ENCODE measurements around the gene IQGAP1. TPM values are rescaled to one million over a fixed set of nuclear protein-coding genes. Genes with fewer than 3 reads are reported as not detected.

Gene IQGAP1
- total and polyA plus RNA-seq, 2 of the 13 experiments (the other 11 are each of a cell fraction or from before 2014, with no cell fraction given) = 29.5 to 37.9 TPM

DNA sequence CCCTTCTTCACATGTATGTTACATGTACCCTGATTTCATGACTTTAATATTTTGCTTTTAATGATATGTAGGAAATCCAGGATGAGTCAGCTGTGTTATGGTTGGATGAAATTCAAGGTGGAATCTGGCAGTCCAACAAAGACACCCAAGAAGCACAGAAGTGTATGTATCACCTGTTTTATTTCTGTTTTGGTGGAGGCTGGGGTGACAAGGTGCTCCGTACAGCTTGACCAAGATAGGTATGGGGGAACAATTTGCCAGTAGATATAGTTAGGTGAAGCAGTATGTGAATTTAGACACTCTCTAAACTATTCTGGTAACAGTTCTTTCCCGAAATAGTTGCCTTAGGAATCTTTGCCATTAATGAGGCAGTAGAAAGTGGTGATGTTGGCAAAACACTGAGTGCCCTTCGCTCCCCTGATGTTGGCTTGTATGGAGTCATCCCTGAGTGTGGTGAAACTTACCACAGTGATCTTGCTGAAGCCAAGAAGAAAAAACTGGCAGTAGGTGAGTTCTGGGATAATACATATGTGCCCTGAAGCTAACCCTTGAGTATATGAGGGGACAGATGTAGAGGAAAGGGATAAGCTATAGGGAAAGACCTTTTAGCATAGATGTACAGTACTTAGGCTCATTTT is 78.0 kb downstream of the IQGAP1 start:
- no peak overlapping the region for H3K27ac ChIP-seq (ENCODE audit: extremely low read length, insufficient read depth, low read length)
- H3K9ac ChIP-seq (ENCODE audit: insufficient read depth, low read depth, low read length) = no peak overlapping the region
- no peaks in the 10 kb centered on the region for H3K27me3 ChIP-seq (ENCODE audit: control insufficient read depth in 1 of 2, insufficient read depth in 2 of 2, low read length in 2 of 2)
- in situ Hi-C loops (cut with HindIII; ENCODE audit: extremely low pct_ligation_motif_present, low pct_unique_long_range_greater_than_20kb) = no loop called here
- H2AFZ ChIP-seq (ENCODE audit: low read length) = no peak overlapping the region
- no peaks in the 10 kb centered on the region for H4K20me1 ChIP-seq (ENCODE audit: insufficient read depth, low read length)
- FAIRE-seq (no peak), ATAC-seq (no peak), DNase-seq (ENCODE audit: low spot score) (no peak)
- ChIA-PET CTCF (ENCODE audit: low intra/inter-chr PET ratio, low total read pairs) (no interaction called here), POLR2A (no interaction called here)
- peaks cover 13% of the 10 kb centered on the region for H3K4me1 ChIP-seq (ENCODE audit: insufficient read depth, low read length)
- intact Hi-C loops (cut with micrococcal nuclease; ENCODE audit: unreplicated experiment) = no loop called here
- no peaks in the 10 kb centered on the region for H3K79me2 ChIP-seq (ENCODE audit: insufficient read depth, low read length)
- H3K36me3 ChIP-seq (replicated peaks in 1 of 2; ENCODE audit: control insufficient read depth in 1 of 2, insufficient read depth in 2 of 2, low read length in 2 of 2) = peaks cover 2 to 17% of the 10 kb centered on the region in 2 experiments; a peak in 1 of 5 replicates
- H3K9me3 ChIP-seq (ENCODE audit: low read length) = no peaks in the 10 kb centered on the region
- BruUV-seq (replicated peaks) = no TSS peak
- TF ChIP-seq MAFF (IDR thresholded peaks at IDR 0.05; ENCODE audit: low read depth, low read length) (no peak), FOXA3 (CRISPR knock-in tag; IDR thresholded peaks at IDR 0.05) (no peak), ZNF264 (CRISPR knock-in tag; IDR thresholded peaks at IDR 0.05) (no peak), SATB2 (CRISPR knock-in tag; IDR thresholded peaks at IDR 0.05) (no peak), PHF20 (CRISPR knock-in tag; IDR thresholded peaks at IDR 0.05) (no peak), ZSCAN25 (CRISPR knock-in tag; IDR thresholded peaks at IDR 0.05) (no peak), TP53 (CRISPR knock-in tag; conservative IDR thresholded peaks at IDR 0.05) (no peak), SSRP1 (CRISPR knock-in tag; IDR thresholded peaks at IDR 0.05) (no peak), AGO1 (IDR thresholded peaks at IDR 0.05; ENCODE audit: low read depth, low read length, poor library complexity, severe bottlenecking) (no peak), ZFP37 (CRISPR knock-in tag; IDR thresholded peaks at IDR 0.05; ENCODE audit: borderline replicate concordance) (no peak), ZBTB20 (CRISPR knock-in tag; IDR thresholded peaks at IDR 0.05; ENCODE audit: borderline replicate concordance, low read depth) (no peak), ETV5 (CRISPR knock-in tag; IDR thresholded peaks at IDR 0.05; ENCODE audit: borderline replicate concordance) (no peak)
- TF ChIP-seq, protein P1, sequence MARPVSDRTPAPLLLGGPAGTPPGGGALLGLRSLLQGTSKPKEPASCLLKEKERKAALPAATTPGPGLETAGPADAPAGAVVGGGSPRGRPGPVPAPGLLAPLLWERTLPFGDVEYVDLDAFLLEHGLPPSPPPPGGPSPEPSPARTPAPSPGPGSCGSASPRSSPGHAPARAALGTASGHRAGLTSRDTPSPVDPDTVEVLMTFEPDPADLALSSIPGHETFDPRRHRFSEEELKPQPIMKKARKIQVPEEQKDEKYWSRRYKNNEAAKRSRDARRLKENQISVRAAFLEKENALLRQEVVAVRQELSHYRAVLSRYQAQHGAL (CRISPR knock-in tag; IDR thresholded peaks at IDR 0.05; ENCODE audit: not compliant biosample characterization) = no peak
- TF ChIP-seq, protein P2, sequence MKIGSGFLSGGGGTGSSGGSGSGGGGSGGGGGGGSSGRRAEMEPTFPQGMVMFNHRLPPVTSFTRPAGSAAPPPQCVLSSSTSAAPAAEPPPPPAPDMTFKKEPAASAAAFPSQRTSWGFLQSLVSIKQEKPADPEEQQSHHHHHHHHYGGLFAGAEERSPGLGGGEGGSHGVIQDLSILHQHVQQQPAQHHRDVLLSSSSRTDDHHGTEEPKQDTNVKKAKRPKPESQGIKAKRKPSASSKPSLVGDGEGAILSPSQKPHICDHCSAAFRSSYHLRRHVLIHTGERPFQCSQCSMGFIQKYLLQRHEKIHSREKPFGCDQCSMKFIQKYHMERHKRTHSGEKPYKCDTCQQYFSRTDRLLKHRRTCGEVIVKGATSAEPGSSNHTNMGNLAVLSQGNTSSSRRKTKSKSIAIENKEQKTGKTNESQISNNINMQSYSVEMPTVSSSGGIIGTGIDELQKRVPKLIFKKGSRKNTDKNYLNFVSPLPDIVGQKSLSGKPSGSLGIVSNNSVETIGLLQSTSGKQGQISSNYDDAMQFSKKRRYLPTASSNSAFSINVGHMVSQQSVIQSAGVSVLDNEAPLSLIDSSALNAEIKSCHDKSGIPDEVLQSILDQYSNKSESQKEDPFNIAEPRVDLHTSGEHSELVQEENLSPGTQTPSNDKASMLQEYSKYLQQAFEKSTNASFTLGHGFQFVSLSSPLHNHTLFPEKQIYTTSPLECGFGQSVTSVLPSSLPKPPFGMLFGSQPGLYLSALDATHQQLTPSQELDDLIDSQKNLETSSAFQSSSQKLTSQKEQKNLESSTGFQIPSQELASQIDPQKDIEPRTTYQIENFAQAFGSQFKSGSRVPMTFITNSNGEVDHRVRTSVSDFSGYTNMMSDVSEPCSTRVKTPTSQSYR (CRISPR knock-in tag; IDR thresholded peaks at IDR 0.05; ENCODE audit: borderline replicate concordance) = no peak
- TF ChIP-seq, protein P3, sequence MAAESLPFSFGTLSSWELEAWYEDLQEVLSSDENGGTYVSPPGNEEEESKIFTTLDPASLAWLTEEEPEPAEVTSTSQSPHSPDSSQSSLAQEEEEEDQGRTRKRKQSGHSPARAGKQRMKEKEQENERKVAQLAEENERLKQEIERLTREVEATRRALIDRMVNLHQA (CRISPR knock-in tag; IDR thresholded peaks at IDR 0.05) = no peak
- TF ChIP-seq, protein P4, sequence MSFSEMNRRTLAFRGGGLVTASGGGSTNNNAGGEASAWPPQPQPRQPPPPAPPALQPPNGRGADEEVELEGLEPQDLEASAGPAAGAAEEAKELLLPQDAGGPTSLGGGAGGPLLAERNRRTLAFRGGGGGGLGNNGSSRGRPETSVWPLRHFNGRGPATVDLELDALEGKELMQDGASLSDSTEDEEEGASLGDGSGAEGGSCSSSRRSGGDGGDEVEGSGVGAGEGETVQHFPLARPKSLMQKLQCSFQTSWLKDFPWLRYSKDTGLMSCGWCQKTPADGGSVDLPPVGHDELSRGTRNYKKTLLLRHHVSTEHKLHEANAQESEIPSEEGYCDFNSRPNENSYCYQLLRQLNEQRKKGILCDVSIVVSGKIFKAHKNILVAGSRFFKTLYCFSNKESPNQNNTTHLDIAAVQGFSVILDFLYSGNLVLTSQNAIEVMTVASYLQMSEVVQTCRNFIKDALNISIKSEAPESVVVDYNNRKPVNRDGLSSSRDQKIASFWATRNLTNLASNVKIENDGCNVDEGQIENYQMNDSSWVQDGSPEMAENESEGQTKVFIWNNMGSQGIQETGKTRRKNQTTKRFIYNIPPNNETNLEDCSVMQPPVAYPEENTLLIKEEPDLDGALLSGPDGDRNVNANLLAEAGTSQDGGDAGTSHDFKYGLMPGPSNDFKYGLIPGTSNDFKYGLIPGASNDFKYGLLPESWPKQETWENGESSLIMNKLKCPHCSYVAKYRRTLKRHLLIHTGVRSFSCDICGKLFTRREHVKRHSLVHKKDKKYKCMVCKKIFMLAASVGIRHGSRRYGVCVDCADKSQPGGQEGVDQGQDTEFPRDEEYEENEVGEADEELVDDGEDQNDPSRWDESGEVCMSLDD (CRISPR knock-in tag; IDR thresholded peaks at IDR 0.05; ENCODE audit: borderline replicate concordance) = no peak
- TF ChIP-seq, protein P5, sequence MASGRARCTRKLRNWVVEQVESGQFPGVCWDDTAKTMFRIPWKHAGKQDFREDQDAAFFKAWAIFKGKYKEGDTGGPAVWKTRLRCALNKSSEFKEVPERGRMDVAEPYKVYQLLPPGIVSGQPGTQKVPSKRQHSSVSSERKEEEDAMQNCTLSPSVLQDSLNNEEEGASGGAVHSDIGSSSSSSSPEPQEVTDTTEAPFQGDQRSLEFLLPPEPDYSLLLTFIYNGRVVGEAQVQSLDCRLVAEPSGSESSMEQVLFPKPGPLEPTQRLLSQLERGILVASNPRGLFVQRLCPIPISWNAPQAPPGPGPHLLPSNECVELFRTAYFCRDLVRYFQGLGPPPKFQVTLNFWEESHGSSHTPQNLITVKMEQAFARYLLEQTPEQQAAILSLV (CRISPR knock-in tag; IDR thresholded peaks at IDR 0.05; ENCODE audit: borderline replicate concordance) = no peak
- 100% methylated on average over 3 of the region's 3 CpGs for WGBS (ENCODE audit: low lambda C conversion rate)
- H3K4me2 ChIP-seq (ENCODE audit: low read depth, low read length) = no peak overlapping the region
- no peak overlapping the region for H3K4me3 ChIP-seq (replicated peaks in 1 of 3; ENCODE audit: insufficient read depth in 1 of 3, low read depth in 2 of 3, low read length in 3 of 3)

All from HepG2 (cell line).